Smooth muscle cell (in vitro differentiated cells): ENCODE measurements around the gene CBX8. TPM values are rescaled to one million over a fixed set of nuclear protein-coding genes. Genes with fewer than 3 reads are reported as not detected.

Experiments
- DNase-seq: peaks from one replicate; lab custom pipeline; 2025; ENCODE audit not compliant: unreplicated experiment; lab: John Stamatoyannopoulos, UW
- H2AFZ ChIP-seq: fragments of 200-600 bp; sonication (generic); 2 replicates; pipeline ENCODE4 v1.6.0; 2016; ENCODE audit warnings: antibody characterized with exemption, low read depth, mild to moderate bottlenecking
- H3F3A ChIP-seq: fragments of 200-600 bp; sonication (generic); 2 replicates; pipeline ENCODE4 v1.6.0; 2017; ENCODE audit warnings: antibody characterized with exemption, low read depth
- H3K27ac ChIP-seq: fragments of 200-600 bp; sonication (generic); 2 replicates; pipeline ENCODE4 v1.5.1; 2016; ENCODE audit warnings: low read depth, mild to moderate bottlenecking
- H3K27me3 ChIP-seq: fragments of 200-600 bp; sonication (generic); 2 replicates; pipeline ENCODE4 v1.6.1; 2016; ENCODE audit warnings: low read depth, mild to moderate bottlenecking
- H3K36me3 ChIP-seq: fragments of 200-600 bp; sonication (generic); 2 replicates; pipeline ENCODE4 v1.5.1; 2016; ENCODE audit warnings: low read depth
- H3K4me1 ChIP-seq: fragments of 200-600 bp; sonication (generic); 2 replicates; pipeline ENCODE4 v1.5.1; 2016; ENCODE audit warnings: low read depth
- H3K4me2 ChIP-seq: fragments of 200-600 bp; sonication (generic); 2 replicates; pipeline ENCODE4 v1.6.0; 2016; ENCODE audit warnings: mild to moderate bottlenecking
- H3K4me3 ChIP-seq: fragments of 200-600 bp; sonication (generic); 2 replicates; pipeline ENCODE4 v1.5.1; 2016; ENCODE audit warnings: mild to moderate bottlenecking
- H3K79me2 ChIP-seq: fragments of 200-600 bp; sonication (generic); 2 replicates; pipeline ENCODE4 v1.6.0; 2016; ENCODE audit warnings: low read depth, mild to moderate bottlenecking
- H3K9ac ChIP-seq: fragments of 200-600 bp; sonication (generic); 2 replicates; pipeline ENCODE4 v1.6.0; 2016; ENCODE audit warnings: low read depth
- H3K9me3 ChIP-seq: fragments of 200-600 bp; sonication (generic); replicated peaks from 2 replicates; pipeline ENCODE4 v1.5.1; 2016; ENCODE audit warnings: low read depth
- H4K20me1 ChIP-seq: fragments of 200-600 bp; sonication (generic); 2 replicates; pipeline ENCODE4 v1.6.0; 2016; ENCODE audit warnings: low read depth
- CTCF ChIP-seq: fragments of 200-600 bp; sonication (generic); IDR thresholded peaks from 2 replicates; pipeline ENCODE4 v1.5.1; 2017; ENCODE audit warnings: borderline replicate concordance, mild to moderate bottlenecking, antibody characterized with exemption; ENCODE audit not compliant: insufficient read depth, poor library complexity, severe bottlenecking
- WGBS: methylation state at CpG from one replicate; pipeline ENCODE4 v1.1.7; 2016; ENCODE audit warnings: low lambda C conversion rate; 5-methylcytosine and 5-hydroxymethylcytosine counted together
- polyA plus RNA-seq: library from polyadenylated mRNA; unstranded; fragments of >200 nt; fragmentation: Nextera tagmentation; extraction: Ambion mirVana; gene quantifications from 2 replicates; pipeline ENCODE4 v1.2.1, GENCODE V29; 2016
- total RNA-seq: library from RNA; depleted of rRNA; stranded (reverse); fragments of >200 nt; gene quantifications from 2 replicates; pipeline ENCODE4 v1.2.3, GENCODE V29; 2014

The CBX8 gene
- total and polyA plus RNA-seq, 2 experiments from 2014 or later, result 2.6 to 4.3 TPM

GRCh38 chr17:79811868-79812352 lies 15.0 kb upstream of the CBX8 start:
- Histone ChIP-seq H3F3A (peaks cover 8% of the 10 kb centered on the region), H3K4me3 (no peak overlapping the region), H3K27me3 (peaks cover 90% of the 10 kb centered on the region), H3K9ac (no peak overlapping the region), H3K4me1 (peaks cover 39% of the 10 kb centered on the region), H3K79me2 (no peaks in the 10 kb centered on the region), H3K9me3 (no peaks in the 10 kb centered on the region), H3K36me3 (no peaks in the 10 kb centered on the region), H2AFZ (no peak overlapping the region), H3K27ac (no peak overlapping the region), H4K20me1 (no peaks in the 10 kb centered on the region), H3K4me2 (peak overlapping the region; percentile 89)
- no peak for DNase-seq
- TF ChIP-seq CTCF, result no peak
- WGBS, result 2% methylated on average over 19 of the region's 20 CpGs

- Histone ChIP-seq H3K4me3 (no peak overlapping the region), H3K79me2 (no peaks in the 10 kb centered on the region), H3K9ac (no peak overlapping the region), H2AFZ (no peak overlapping the region), H3K4me1 (peaks cover 39% of the 10 kb centered on the region), H3K27me3 (peaks cover 90% of the 10 kb centered on the region), H3K36me3 (no peaks in the 10 kb centered on the region), H4K20me1 (no peaks in the 10 kb centered on the region), H3K4me2 (peak overlapping the region; percentile 89), H3K27ac (no peak overlapping the region), H3F3A (peaks cover 8% of the 10 kb centered on the region), H3K9me3 (no peaks in the 10 kb centered on the region)
- TF ChIP-seq CTCF, result peak; percentile 51
- WGBS, result 5% methylated on average over 62 of the region's 66 CpGs
- DNase-seq, result no peak
These were observed 14.4 kb upstream of the CBX8 start for GRCh38 chr17:79811011-79811867.

GRCh38 chr17:79810130-79811010 lies 13.5 kb upstream of the CBX8 start:
- TF ChIP-seq CTCF, result no peak
- no peak overlapping the region for H3K27ac ChIP-seq
- peak overlapping the region; percentile 89 for H3K4me2 ChIP-seq
- H3F3A ChIP-seq, result peaks cover 8% of the 10 kb centered on the region
- H3K4me1 ChIP-seq, result peaks cover 37% of the 10 kb centered on the region
- peaks cover 90% of the 10 kb centered on the region for H3K27me3 ChIP-seq
- no peaks in the 10 kb centered on the region for H3K79me2 ChIP-seq
- H4K20me1 ChIP-seq, result no peaks in the 10 kb centered on the region
- H2AFZ ChIP-seq, result no peak overlapping the region
- WGBS, result 2% methylated on average over 30 of the region's 79 CpGs
- peak overlapping the region; percentile 43 for H3K4me3 ChIP-seq
- DNase-seq, result peak; percentile 23
- H3K9ac ChIP-seq, result no peak overlapping the region
- H3K9me3 ChIP-seq, result no peaks in the 10 kb centered on the region
- no peaks in the 10 kb centered on the region for H3K36me3 ChIP-seq
